ENCODE measurements around the gene CYB561D1.

GRCh38 chr1:109537450-109538178 is 43.7 kb downstream of the CYB561D1 start:
- TF ChIP-seq, protein P1, sequence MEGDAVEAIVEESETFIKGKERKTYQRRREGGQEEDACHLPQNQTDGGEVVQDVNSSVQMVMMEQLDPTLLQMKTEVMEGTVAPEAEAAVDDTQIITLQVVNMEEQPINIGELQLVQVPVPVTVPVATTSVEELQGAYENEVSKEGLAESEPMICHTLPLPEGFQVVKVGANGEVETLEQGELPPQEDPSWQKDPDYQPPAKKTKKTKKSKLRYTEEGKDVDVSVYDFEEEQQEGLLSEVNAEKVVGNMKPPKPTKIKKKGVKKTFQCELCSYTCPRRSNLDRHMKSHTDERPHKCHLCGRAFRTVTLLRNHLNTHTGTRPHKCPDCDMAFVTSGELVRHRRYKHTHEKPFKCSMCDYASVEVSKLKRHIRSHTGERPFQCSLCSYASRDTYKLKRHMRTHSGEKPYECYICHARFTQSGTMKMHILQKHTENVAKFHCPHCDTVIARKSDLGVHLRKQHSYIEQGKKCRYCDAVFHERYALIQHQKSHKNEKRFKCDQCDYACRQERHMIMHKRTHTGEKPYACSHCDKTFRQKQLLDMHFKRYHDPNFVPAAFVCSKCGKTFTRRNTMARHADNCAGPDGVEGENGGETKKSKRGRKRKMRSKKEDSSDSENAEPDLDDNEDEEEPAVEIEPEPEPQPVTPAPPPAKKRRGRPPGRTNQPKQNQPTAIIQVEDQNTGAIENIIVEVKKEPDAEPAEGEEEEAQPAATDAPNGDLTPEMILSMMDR (IDR thresholded peaks at IDR 0.05; ENCODE audit: low read depth, low read length, poor library complexity, severe bottlenecking) = no peak
- no peak for TF ChIP-seq EZH2phosphoT487 (IDR thresholded peaks at IDR 0.05; ENCODE audit: borderline replicate concordance, low read length)

All from DOHH2 (cell line).